Tibial artery (tissue), 4 donors: Measurements from ENCODE around the gene SLC25A26.

Source experiments
- DNase-seq, 2 donors: peaks; one replicate each; pipeline ENCODE4 v3.0.0-alpha.2; 2019
- H3K27ac ChIP-seq, 2 donors: fragments of 200-600 bp; sonication (generic) in 1 of 2; 1 replicate in 1 of 2; 2 replicates in 1 of 2; pipeline ENCODE4 v1.5.1; 2018 to 2019; ENCODE audit warnings: mild to moderate bottlenecking in 1 of 2
- H3K27me3 ChIP-seq, 2 donors: fragments of 200-600 bp; sonication (generic) in 1 of 2; one replicate each; pipeline versions ENCODE4 v1.5.1 to v1.6.0; 2016 to 2019
- H3K36me3 ChIP-seq, 3 donors: fragments of 200-600 bp; sonication (generic) in 2 of 3; one replicate each; pipeline ENCODE4 v1.5.1; 2016 to 2019; ENCODE audit warnings: mild to moderate bottlenecking in 2 of 3
- H3K4me1 ChIP-seq, 4 donors: fragments of 200-600 bp; sonication (generic) in 2 of 4; 1 replicate in 3 of 4; 2 replicates in 1 of 4; pipeline ENCODE4 v1.5.1; 2016 to 2019
- H3K4me3 ChIP-seq, 2 donors: fragments of 200-600 bp; sonication (generic) in 1 of 2; 1 replicate in 1 of 2; 2 replicates in 1 of 2; pipeline ENCODE4 v1.5.1; 2018 to 2019; ENCODE audit warnings: mild to moderate bottlenecking in 2 of 2
- H3K9me3 ChIP-seq, 3 donors: fragments of 200-600 bp; sonication (generic) in 1 of 3; one replicate each; pipeline ENCODE4 v1.5.1; 2016 to 2019
- intact Hi-C: fragments of 100-400 bp; cut with DNase I; formaldehyde crosslinking; loops from one replicate; pipeline ENCODE4 v1.15.0; 2023; ENCODE audit warnings: low total_unique reads
- TF ChIP-seq, protein P1 (sequence below), 2 experiments: fragments of 200-600 bp in 1 of 2; fragments of 450-650 bp in 1 of 2; IDR thresholded peaks; one replicate each; pipeline ENCODE4 v1.5.1; 2017 to 2019; ENCODE audit warnings: antibody characterized with exemption in 2 of 2, mild to moderate bottlenecking in 1 of 2, moderate library complexity in 1 of 2

The SLC25A26 gene

DNA sequence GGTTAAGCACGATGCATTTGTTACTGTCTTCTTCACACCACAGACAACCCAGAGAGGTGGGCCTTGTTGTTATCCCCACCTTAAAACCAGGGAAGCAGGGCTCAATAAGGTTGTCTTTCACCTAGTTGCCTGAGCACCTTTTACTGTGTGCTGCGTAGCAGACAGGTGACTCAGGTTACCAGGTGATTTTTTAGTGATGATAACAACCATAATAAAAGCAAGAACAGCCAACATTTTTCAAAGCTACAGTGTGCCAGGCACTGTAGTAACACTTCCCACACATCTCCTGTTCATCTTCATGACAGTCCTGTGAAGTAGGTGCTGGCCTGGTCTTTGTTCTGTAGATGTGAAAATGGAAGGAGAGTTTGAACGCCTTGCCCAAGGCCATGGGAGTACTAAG lies 132.2 kb downstream of the SLC25A26 start:
- no peaks in the 10 kb centered on the region for H3K9me3 ChIP-seq
- intact Hi-C loops: no loop called here
- TF ChIP-seq, protein P1, sequence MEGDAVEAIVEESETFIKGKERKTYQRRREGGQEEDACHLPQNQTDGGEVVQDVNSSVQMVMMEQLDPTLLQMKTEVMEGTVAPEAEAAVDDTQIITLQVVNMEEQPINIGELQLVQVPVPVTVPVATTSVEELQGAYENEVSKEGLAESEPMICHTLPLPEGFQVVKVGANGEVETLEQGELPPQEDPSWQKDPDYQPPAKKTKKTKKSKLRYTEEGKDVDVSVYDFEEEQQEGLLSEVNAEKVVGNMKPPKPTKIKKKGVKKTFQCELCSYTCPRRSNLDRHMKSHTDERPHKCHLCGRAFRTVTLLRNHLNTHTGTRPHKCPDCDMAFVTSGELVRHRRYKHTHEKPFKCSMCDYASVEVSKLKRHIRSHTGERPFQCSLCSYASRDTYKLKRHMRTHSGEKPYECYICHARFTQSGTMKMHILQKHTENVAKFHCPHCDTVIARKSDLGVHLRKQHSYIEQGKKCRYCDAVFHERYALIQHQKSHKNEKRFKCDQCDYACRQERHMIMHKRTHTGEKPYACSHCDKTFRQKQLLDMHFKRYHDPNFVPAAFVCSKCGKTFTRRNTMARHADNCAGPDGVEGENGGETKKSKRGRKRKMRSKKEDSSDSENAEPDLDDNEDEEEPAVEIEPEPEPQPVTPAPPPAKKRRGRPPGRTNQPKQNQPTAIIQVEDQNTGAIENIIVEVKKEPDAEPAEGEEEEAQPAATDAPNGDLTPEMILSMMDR (IDR thresholded peaks at IDR 0.05): no peak
- H3K27ac ChIP-seq: no peak overlapping the region
- no peaks in the 10 kb centered on the region for H3K27me3 ChIP-seq
- no peaks in the 10 kb centered on the region for H3K4me1 ChIP-seq
- H3K36me3 ChIP-seq: no peaks in the 10 kb centered on the region
- DNase-seq: no peak
- no peak overlapping the region for H3K4me3 ChIP-seq

DNA sequence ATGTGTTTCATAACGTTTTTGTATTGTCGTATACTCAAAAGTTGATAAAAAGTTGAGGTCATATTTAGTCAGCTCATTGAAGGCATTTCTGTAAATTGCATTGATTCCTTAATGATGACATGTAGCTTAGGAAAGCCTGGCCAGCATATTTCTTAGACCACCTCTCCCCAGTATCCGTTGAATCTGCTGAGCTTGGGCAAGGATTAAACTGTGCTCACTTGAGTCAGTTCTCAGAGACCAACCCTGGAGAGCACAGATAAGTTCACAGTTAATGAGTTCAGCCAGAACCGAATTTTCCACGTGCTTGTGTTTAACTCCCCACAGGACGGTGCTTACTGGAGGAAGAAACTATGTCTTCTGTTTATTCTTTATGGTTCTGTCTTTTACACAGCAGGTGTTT lies 132.7 kb downstream of the SLC25A26 start:
- Histone ChIP-seq H3K4me1 (no peaks in the 10 kb centered on the region), H3K27ac (no peak overlapping the region), H3K4me3 (no peak overlapping the region), H3K36me3 (no peaks in the 10 kb centered on the region), H3K9me3 (no peaks in the 10 kb centered on the region), H3K27me3 (no peaks in the 10 kb centered on the region)
- no peak for DNase-seq
- TF ChIP-seq, protein P1 (IDR thresholded peaks at IDR 0.05): no peak
- intact Hi-C loops: no loop called here

DNA sequence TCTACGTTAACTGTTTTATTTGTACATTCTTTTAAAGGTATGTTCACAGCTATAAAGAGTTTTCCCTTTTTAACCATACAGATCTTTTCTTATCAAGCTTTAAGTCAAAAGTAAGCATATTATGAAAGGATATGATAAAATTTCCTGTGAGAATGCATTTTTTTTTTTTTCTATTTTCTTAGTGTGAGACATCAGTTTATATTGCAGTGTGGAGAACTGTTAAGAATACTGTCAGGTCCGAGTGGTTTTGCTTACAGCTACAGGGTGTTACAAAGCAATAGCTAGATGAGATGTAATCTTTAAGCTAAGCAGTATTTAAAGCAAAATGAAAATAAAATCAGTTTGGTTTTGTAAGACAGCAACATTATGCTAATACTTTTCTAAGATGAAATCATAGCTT lies 133.2 kb downstream of the SLC25A26 start:
- no peak for DNase-seq
- Histone ChIP-seq H3K9me3 (no peaks in the 10 kb centered on the region), H3K36me3 (no peaks in the 10 kb centered on the region), H3K27me3 (no peaks in the 10 kb centered on the region), H3K4me1 (no peaks in the 10 kb centered on the region), H3K4me3 (no peak overlapping the region), H3K27ac (no peak overlapping the region)
- TF ChIP-seq, protein P1 (IDR thresholded peaks at IDR 0.05): no peak
- intact Hi-C loops: no loop called here

DNA sequence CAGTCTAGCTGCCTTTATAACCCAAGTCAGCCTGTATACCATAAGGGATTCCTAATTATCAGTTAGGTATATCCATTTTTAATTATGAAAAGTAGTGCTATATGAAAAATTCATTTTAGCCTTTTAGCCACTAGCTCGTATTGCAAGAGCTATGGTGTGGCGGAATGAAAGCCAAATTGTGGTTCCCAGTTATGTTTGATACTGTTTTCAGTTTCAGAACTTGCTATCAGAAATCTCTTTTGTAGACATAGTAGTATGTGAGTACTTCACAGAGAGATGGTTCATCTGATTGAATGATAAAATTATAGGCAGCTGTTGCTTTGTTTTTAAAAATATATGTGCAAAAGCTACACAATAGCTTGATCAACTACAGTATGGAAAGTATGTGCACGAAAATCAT lies 134.6 kb downstream of the SLC25A26 start:
- no peak for DNase-seq
- Histone ChIP-seq H3K27me3 (no peaks in the 10 kb centered on the region), H3K36me3 (no peaks in the 10 kb centered on the region), H3K4me3 (no peak overlapping the region), H3K9me3 (no peaks in the 10 kb centered on the region), H3K27ac (no peak overlapping the region), H3K4me1 (no peaks in the 10 kb centered on the region)
- intact Hi-C loops: no loop called here
- TF ChIP-seq, protein P1 (IDR thresholded peaks at IDR 0.05): no peak

DNA sequence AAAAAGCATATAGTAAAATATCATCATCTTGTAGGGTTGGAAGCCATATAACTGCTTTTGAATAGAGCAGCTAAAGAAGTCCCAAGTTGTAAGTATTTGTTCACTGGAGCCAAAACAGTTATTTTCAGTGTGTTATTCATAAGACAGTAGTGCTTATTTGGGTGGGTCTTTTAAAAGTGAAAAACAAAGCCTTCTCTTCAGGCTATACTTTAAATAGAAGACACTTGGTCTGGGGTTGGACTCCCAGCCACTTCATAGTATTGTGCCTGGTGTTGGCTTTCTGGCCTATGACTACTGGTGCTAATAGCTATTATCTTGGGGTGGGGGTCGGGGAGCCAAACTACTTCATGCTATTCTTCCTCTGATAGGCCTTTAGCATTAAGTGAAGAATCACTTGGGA lies 135.2 kb downstream of the SLC25A26 start:
- no peaks in the 10 kb centered on the region for H3K36me3 ChIP-seq

More for the DNA sequence above, 135.2 kb downstream of the SLC25A26 start:
- Histone ChIP-seq H3K4me3 (no peak overlapping the region), H3K9me3 (no peaks in the 10 kb centered on the region), H3K27me3 (no peaks in the 10 kb centered on the region), H3K4me1 (no peaks in the 10 kb centered on the region), H3K27ac (no peak overlapping the region)
- TF ChIP-seq, protein P1 (IDR thresholded peaks at IDR 0.05): no peak
- intact Hi-C loops: no loop called here
- DNase-seq: no peak
